NB4 (cell line): ENCODE results near the gene MT1M.

ENCODE experiments used
- DNase-seq: peaks from one replicate; pipeline ENCODE4 v3.0.0; 2010; ENCODE audit warnings: low read depth
- H3K4me3 ChIP-seq: one replicate; pipeline ENCODE4 v1.5.1; 2011; ENCODE audit warnings: mild to moderate bottlenecking, low read depth, low read length, moderate library complexity
- CTCF ChIP-seq: IDR thresholded peaks from one replicate; pipeline ENCODE4 v1.5.1; 2012; ENCODE audit warnings: low read depth, low read length
- MAX ChIP-seq: IDR thresholded peaks from 2 replicates; pipeline ENCODE4 v1.6.1; 2011; ENCODE audit warnings: low read depth, low read length
- MYC ChIP-seq: IDR thresholded peaks from 2 replicates; pipeline ENCODE4 v1.6.1; 2011; ENCODE audit warnings: low read depth, low read length
- POLR2A ChIP-seq: IDR thresholded peaks from 2 replicates; pipeline ENCODE4 v1.6.1; 2011; ENCODE audit warnings: mild to moderate bottlenecking; ENCODE audit not compliant: insufficient read length; ENCODE audit errors: extremely low read depth

The MT1M gene

GRCh38 chr16:56649271-56649670 lies 16.8 kb downstream of the MT1M start:
- TF ChIP-seq MYC (no peak), POLR2A (no peak), CTCF (no peak), MAX (no peak)
- DNase-seq, result no peak
- no peak overlapping the region for H3K4me3 ChIP-seq

GRCh38 chr16:56649820-56650219 lies 17.4 kb downstream of the MT1M start:
- no peak overlapping the region for H3K4me3 ChIP-seq
- DNase-seq, result no peak
- no peak for TF ChIP-seq MAX
- TF ChIP-seq MYC, result no peak
- TF ChIP-seq POLR2A, result no peak
- TF ChIP-seq CTCF, result no peak

- no peak within 1 kb of the TSS for H3K4me3 ChIP-seq
- no peak for TF ChIP-seq MYC
- no peak for TF ChIP-seq POLR2A
- no peak for TF ChIP-seq CTCF
- no peak for TF ChIP-seq MAX
- no peak for DNase-seq
Observed at GRCh38 chr16:56651586-56651985, 19.1 kb downstream of the MT1M start, which contains the start of gene MT1B. Gene MT1B, plus strand, starts transcription at chr16:56651886. Its CDS starts 68 bp downstream, at chr16:56651954.

GRCh38 chr16:56652600-56652999 lies 20.1 kb downstream of the MT1M start:
- TF ChIP-seq MYC (no peak), CTCF (no peak), POLR2A (no peak), MAX (no peak)
- no peak for DNase-seq

GRCh38 chr16:56653218-56653617 lies 20.8 kb downstream of the MT1M start:
- TF ChIP-seq CTCF, result no peak
- no peak for TF ChIP-seq MYC
- TF ChIP-seq MAX, result no peak
- no peak for TF ChIP-seq POLR2A
- no peak for DNase-seq
- no peak overlapping the region for H3K4me3 ChIP-seq

More at GRCh38 chr16:56652600-56652999, 20.1 kb downstream of the MT1M start:
- H3K4me3 ChIP-seq, result no peak overlapping the region
